HCT116 (cell line): ENCODE results near the gene RIPOR2. TPM values are rescaled to one million over a fixed set of nuclear protein-coding genes. Genes with fewer than 3 reads are reported as not detected.

Experiments used
- ATAC-seq: fragments of 200-7000 bp; cut with Tn5 transposase; 2 replicates; pipeline ENCODE4 v1.9.1; 2020; ENCODE audit warnings: mild to moderate bottlenecking, moderate library complexity
- BruUV-seq: library from RNA; stranded (reverse); fragments of 400-500 nt; replicated peaks from 2 replicates; lab custom pipeline; 2021; lab: Mats Ljungman, UMichigan
- CTCF ChIA-PET: fragments of 300-600 bp; sonication (Branson Sonifier 250); formaldehyde crosslinking; loops from one replicate; lab custom pipeline; 2021; ENCODE audit warnings: antibody characterized with exemption; lab: Charles Lee
- POLR2A ChIA-PET: fragments of 300-600, 350-600 bp; sonication (Branson Sonifier 250); formaldehyde crosslinking; loops from one replicate; lab custom pipeline; 2021; ENCODE audit warnings: antibody characterized with exemption; lab: Charles Lee
- RAD21 ChIA-PET, 2 experiments: fragments of 300-600 bp; sonication (Branson Sonifier 250); formaldehyde crosslinking; loops; one replicate each; lab custom pipeline; 2023; ENCODE audit warnings: low total read pairs in 2 of 2; ENCODE audit not compliant: uncharacterized antibody in 2 of 2, unreplicated experiment in 2 of 2, low non-redundant PET in 1 of 2; lab: Charles Lee
- DNase-seq: peaks from one replicate; pipeline ENCODE4 v3.0.0-alpha.2; 2010; ENCODE audit warnings: low read depth, low spot score
- H2AFZ ChIP-seq: fragments of 200-600 bp; shearing (Covaris generic), sonication (generic); 2 replicates; pipeline ENCODE4 v1.6.1; 2017; ENCODE audit warnings: low read depth, mixed run types, mixed read lengths, antibody characterized with exemption, low read length; ENCODE audit not compliant: poor library complexity, severe bottlenecking
- H3K27ac ChIP-seq: 2 replicates; pipeline ENCODE4 v1.5.1; 2012; ENCODE audit warnings: low read depth, low read length
- H3K27me3 ChIP-seq: fragments of 200-600 bp; sonication (generic); 2 replicates; pipeline ENCODE4 v1.6.1; 2016; ENCODE audit warnings: mixed run types, low read length, mixed read lengths; ENCODE audit not compliant: insufficient read depth
- H3K36me3 ChIP-seq, 2 experiments: fragments of 200-500 bp in 1 of 2; fragments of 200-600 bp in 1 of 2; sonication (Bioruptor generic) in 1 of 2; sonication (generic) in 1 of 2; 2 replicates each; pipeline versions ENCODE4 v1.5.1 to v1.6.1; 2014 to 2016; ENCODE audit warnings: low read length in 2 of 2, inconsistent platforms in 1 of 2, mixed read lengths in 1 of 2, mixed run types in 1 of 2; ENCODE audit not compliant: insufficient read depth in 2 of 2, control insufficient read depth in 1 of 2
- H3K4me1 ChIP-seq, 2 experiments: fragments of 200-600 bp in 1 of 2; sonication (generic) in 1 of 2; 2 replicates each; pipeline versions ENCODE4 v1.5.1 to v1.6.1; 2012 to 2017; ENCODE audit warnings: low read length in 2 of 2, inconsistent platforms in 1 of 2, mild to moderate bottlenecking in 1 of 2, mixed read lengths in 1 of 2, mixed run types in 1 of 2, moderate library complexity in 1 of 2; ENCODE audit not compliant: insufficient read depth in 2 of 2, control insufficient read depth in 1 of 2
- H3K4me2 ChIP-seq: fragments of 200-600 bp; sonication (generic); 2 replicates; pipeline ENCODE4 v1.6.1; 2017; ENCODE audit warnings: mixed run types, low read length, mixed read lengths
- H3K4me3 ChIP-seq, 2 experiments: fragments of 200-600 bp in 1 of 2; sonication (generic) in 1 of 2; replicated peaks in 1 of 2; 2 replicates each; pipeline ENCODE4 v1.5.1; 2011 to 2016; ENCODE audit warnings: low read length in 2 of 2, control low read depth in 1 of 2, low read depth in 1 of 2, mild to moderate bottlenecking in 1 of 2, mixed read lengths in 1 of 2, mixed run types in 1 of 2
- H3K79me2 ChIP-seq: fragments of 200-600 bp; sonication (generic); 2 replicates; pipeline ENCODE4 v1.6.1; 2017; ENCODE audit warnings: mild to moderate bottlenecking, mixed run types, low read length, moderate library complexity, mixed read lengths; ENCODE audit not compliant: insufficient read depth
- H3K9ac ChIP-seq: fragments of 200-600 bp; sonication (generic); 2 replicates; pipeline ENCODE4 v1.6.1; 2016; ENCODE audit warnings: low read length, mixed read lengths
- H3K9me2 ChIP-seq: fragments of 200-600 bp; sonication (generic), shearing (Covaris generic); 2 replicates; pipeline ENCODE4 v1.6.1; 2017; ENCODE audit warnings: mixed run types, mild to moderate bottlenecking, moderate library complexity; ENCODE audit not compliant: insufficient read depth
- H3K9me3 ChIP-seq, 2 experiments: fragments of 200-500 bp in 1 of 2; fragments of 200-600 bp in 1 of 2; sonication (Bioruptor generic) in 1 of 2; sonication (generic) in 1 of 2; 2 replicates each; pipeline ENCODE4 v1.6.1; 2014 to 2017; ENCODE audit warnings: low read length in 2 of 2, mixed read lengths in 2 of 2, inconsistent platforms in 1 of 2, low read depth in 1 of 2, mild to moderate bottlenecking in 1 of 2, mixed run types in 1 of 2, moderate library complexity in 1 of 2; ENCODE audit not compliant: control insufficient read depth in 1 of 2, insufficient read depth in 1 of 2
- H4K20me1 ChIP-seq: fragments of 200-600 bp; sonication (generic), shearing (Covaris generic); 2 replicates; pipeline ENCODE4 v1.6.1; 2017; ENCODE audit warnings: mixed run types, mild to moderate bottlenecking, moderate library complexity; ENCODE audit not compliant: insufficient read depth
- CBX3 ChIP-seq: IDR thresholded peaks from 2 replicates; pipeline ENCODE4 v1.6.1; 2012; ENCODE audit warnings: low read depth
- CEBPB ChIP-seq: IDR thresholded peaks from 2 replicates; pipeline ENCODE4 v1.6.1; 2012; ENCODE audit warnings: low read depth
- CTCF ChIP-seq, 3 experiments: fragments of 200-600 bp in 1 of 3; sonication (generic) in 1 of 3; IDR thresholded peaks in 2 of 3; conservative IDR thresholded peaks in 1 of 3; 2 replicates each; pipeline ENCODE4 v1.5.1; 2012 to 2017; ENCODE audit warnings: low read depth in 2 of 3, low read length in 2 of 3, antibody characterized with exemption in 1 of 3, borderline replicate concordance in 1 of 3, control low read depth in 1 of 3, mild to moderate bottlenecking in 1 of 3, mixed read lengths in 1 of 3, mixed run types in 1 of 3, moderate library complexity in 1 of 3; ENCODE audit not compliant: insufficient read depth in 1 of 3
- EGR1 ChIP-seq: IDR thresholded peaks from 2 replicates; pipeline ENCODE4 v1.6.1; 2012; ENCODE audit warnings: low read depth
- FOSL1 ChIP-seq: IDR thresholded peaks from 2 replicates; pipeline ENCODE4 v1.6.1; 2012; ENCODE audit warnings: low read depth
- JUND ChIP-seq: IDR thresholded peaks from 2 replicates; pipeline ENCODE4 v1.6.1; 2012
- POLR2A ChIP-seq: IDR thresholded peaks from 2 replicates; pipeline ENCODE4 v1.7.0; 2011; ENCODE audit warnings: borderline replicate concordance; ENCODE audit not compliant: insufficient read depth, insufficient read length; ENCODE audit errors: extremely low read depth
- RAD21 ChIP-seq: IDR thresholded peaks from 2 replicates; pipeline ENCODE4 v1.6.1; 2012; ENCODE audit warnings: low read depth, mild to moderate bottlenecking
- SIN3A ChIP-seq: IDR thresholded peaks from 2 replicates; pipeline ENCODE4 v1.6.1; 2012; ENCODE audit warnings: low read depth
- SP1 ChIP-seq: IDR thresholded peaks from 2 replicates; pipeline ENCODE4 v1.6.1; 2012; ENCODE audit warnings: low read depth
- SRF ChIP-seq: IDR thresholded peaks from 2 replicates; pipeline ENCODE4 v1.6.1; 2012; ENCODE audit warnings: low read depth
- TCF7L2 ChIP-seq: IDR thresholded peaks from 2 replicates; pipeline ENCODE4 v1.7.0; 2011; ENCODE audit warnings: borderline replicate concordance, inconsistent platforms; ENCODE audit not compliant: insufficient read depth, insufficient read length; ENCODE audit errors: extremely low read depth
- YY1 ChIP-seq: IDR thresholded peaks from 2 replicates; pipeline ENCODE4 v1.6.1; 2011; ENCODE audit warnings: low read length, low read depth, moderate library complexity, mild to moderate bottlenecking; ENCODE audit not compliant: insufficient replicate concordance; ENCODE audit errors: extremely low read depth
- intact Hi-C: fragments of 100-400 bp; cut with micrococcal nuclease; formaldehyde crosslinking; loops from 2 replicates; pipeline ENCODE4 v1.10.0; 2022
- total RNA-seq: library from RNA; stranded (reverse); gene quantifications from one replicate; pipeline ENCODE4 v1.2.1, GENCODE V29; 2021; ENCODE audit not compliant: unreplicated experiment
- TF ChIP-seq, protein P1 (sequence below): IDR thresholded peaks from 2 replicates; pipeline ENCODE4 v1.6.1; 2011; ENCODE audit warnings: mild to moderate bottlenecking, low read length, moderate library complexity; ENCODE audit not compliant: insufficient replicate concordance; ENCODE audit errors: extremely low read depth
- TF ChIP-seq, protein P2 (sequence below): IDR thresholded peaks from 2 replicates; pipeline ENCODE4 v1.6.1; 2012

RIPOR2 gene
- total RNA-seq, 1 experiment from 2014 or later, result 0.44 TPM

DNA sequence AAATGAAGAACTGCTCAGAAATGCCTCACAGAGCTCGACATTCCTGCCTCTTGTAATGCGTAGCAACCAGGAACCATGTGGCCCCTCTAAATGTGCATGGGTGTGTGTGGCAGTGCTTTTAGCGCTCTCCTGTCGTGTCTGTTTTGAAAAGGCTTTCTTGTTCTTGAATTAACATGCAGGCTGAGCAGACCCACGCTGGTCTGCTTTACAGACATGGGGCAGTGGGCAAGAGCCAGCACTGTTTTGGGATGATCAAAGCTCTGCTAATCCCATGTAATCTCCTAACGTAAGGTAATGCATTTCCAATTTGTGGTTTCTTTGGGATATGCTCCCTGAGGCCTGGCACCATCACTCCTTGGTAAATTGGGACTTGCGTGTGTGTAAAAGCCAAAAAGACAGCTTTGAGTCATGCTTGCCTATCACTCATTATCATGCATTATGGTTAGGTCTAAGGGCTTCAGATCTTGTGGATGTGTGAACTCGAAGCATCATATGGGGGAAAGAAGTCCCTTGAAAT is 11.8 kb downstream of the RIPOR2 start:
- CTCF ChIA-PET, result no interaction called here
- Histone ChIP-seq H4K20me1 (no peaks in the 10 kb centered on the region), H3K4me1 (no peaks in the 10 kb centered on the region), H3K9ac (no peak overlapping the region), H2AFZ (no peak overlapping the region), H3K4me2 (no peak overlapping the region), H3K27ac (no peak overlapping the region), H3K4me3 (no peak overlapping the region), H3K9me3 (no peaks in the 10 kb centered on the region), H3K27me3 (no peaks in the 10 kb centered on the region), H3K36me3 (no peaks in the 10 kb centered on the region), H3K79me2 (no peaks in the 10 kb centered on the region), H3K9me2 (no peaks in the 10 kb centered on the region)
- RAD21 ChIA-PET, result no interaction called here
- intact Hi-C loops, result no loop called here
- BruUV-seq, result no TSS peak
- no peak for ATAC-seq
- POLR2A ChIA-PET, result no interaction called here
- TF ChIP-seq FOSL1 (no peak), JUND (no peak), CTCF (IDR thresholded peaks at IDR 0.05 in 2 of 3, conservative IDR thresholded peaks at IDR 0.05 in 1 of 3; ENCODE audit: borderline replicate concordance in 1 of 3, insufficient read depth in 1 of 3, low read depth in 2 of 3, low read length in 2 of 3) (no peak), EGR1 (no peak), POLR2A (no peak), SP1 (no peak), TCF7L2 (no peak), YY1 (no peak), SIN3A (no peak), CBX3 (no peak), SRF (no peak), CEBPB (no peak), RAD21 (no peak)
- TF ChIP-seq, protein P1, sequence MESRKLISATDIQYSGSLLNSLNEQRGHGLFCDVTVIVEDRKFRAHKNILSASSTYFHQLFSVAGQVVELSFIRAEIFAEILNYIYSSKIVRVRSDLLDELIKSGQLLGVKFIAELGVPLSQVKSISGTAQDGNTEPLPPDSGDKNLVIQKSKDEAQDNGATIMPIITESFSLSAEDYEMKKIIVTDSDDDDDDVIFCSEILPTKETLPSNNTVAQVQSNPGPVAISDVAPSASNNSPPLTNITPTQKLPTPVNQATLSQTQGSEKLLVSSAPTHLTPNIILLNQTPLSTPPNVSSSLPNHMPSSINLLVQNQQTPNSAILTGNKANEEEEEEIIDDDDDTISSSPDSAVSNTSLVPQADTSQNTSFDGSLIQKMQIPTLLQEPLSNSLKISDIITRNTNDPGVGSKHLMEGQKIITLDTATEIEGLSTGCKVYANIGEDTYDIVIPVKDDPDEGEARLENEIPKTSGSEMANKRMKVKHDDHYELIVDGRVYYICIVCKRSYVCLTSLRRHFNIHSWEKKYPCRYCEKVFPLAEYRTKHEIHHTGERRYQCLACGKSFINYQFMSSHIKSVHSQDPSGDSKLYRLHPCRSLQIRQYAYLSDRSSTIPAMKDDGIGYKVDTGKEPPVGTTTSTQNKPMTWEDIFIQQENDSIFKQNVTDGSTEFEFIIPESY, result no peak
- TF ChIP-seq, protein P2, sequence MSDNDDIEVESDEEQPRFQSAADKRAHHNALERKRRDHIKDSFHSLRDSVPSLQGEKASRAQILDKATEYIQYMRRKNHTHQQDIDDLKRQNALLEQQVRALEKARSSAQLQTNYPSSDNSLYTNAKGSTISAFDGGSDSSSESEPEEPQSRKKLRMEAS, result no peak
- no peak for DNase-seq
